Neural crest cell (in vitro differentiated cells): ENCODE results near the gene TCF4. TPM values are rescaled to one million over a fixed set of nuclear protein-coding genes. Genes with fewer than 3 reads are reported as not detected.

ENCODE experiments used
- DNase-seq: peaks from one replicate; pipeline ENCODE4 v3.0.0; 2021; ENCODE audit warnings: low read depth, mixed read lengths, low spot score
- H3K27ac Mint-ChIP-seq: one replicate; pipeline ENCODE4 v1.8.0; 2021; ENCODE audit warnings: mild to moderate bottlenecking, mixed read lengths; ENCODE audit not compliant: unreplicated experiment
- H3K27me3 Mint-ChIP-seq: 2 replicates; pipeline ENCODE4 v1.8.0; 2021; ENCODE audit warnings: low read depth, mild to moderate bottlenecking, mixed read lengths
- H3K36me3 Mint-ChIP-seq: 2 replicates; pipeline ENCODE4 v1.8.0; 2021; ENCODE audit warnings: low read depth, mild to moderate bottlenecking, mixed read lengths
- H3K4me1 Mint-ChIP-seq: 2 replicates; pipeline ENCODE4 v1.8.0; 2021; ENCODE audit warnings: mixed read lengths
- H3K4me3 Mint-ChIP-seq: one replicate; pipeline ENCODE4 v1.8.0; 2021; ENCODE audit warnings: mild to moderate bottlenecking, mixed read lengths
- H3K9me3 Mint-ChIP-seq: 2 replicates; pipeline ENCODE4 v1.8.0; 2021; ENCODE audit warnings: mixed read lengths
- CTCF ChIP-seq: fragments of 200-600 bp; sonication (generic); conservative IDR thresholded peaks from 2 replicates; pipeline ENCODE4 v1.5.0; 2021; ENCODE audit warnings: antibody characterized with exemption, mild to moderate bottlenecking
- total RNA-seq: library from RNA; stranded (reverse); gene quantifications from 2 replicates; pipeline ENCODE4 v1.2.1, GENCODE V29; 2021

Gene TCF4
- total RNA-seq, 1 donor from 2014 or later, result 89.9 TPM

GRCh38 chr18:55570966-55571365 is 17.0 kb downstream of the TCF4 start:
- Mint-ChIP-seq H3K9me3 (peaks cover 6% of the 10 kb centered on the region), H3K27me3 (no peaks in the 10 kb centered on the region), H3K36me3 (peaks cover 27% of the 10 kb centered on the region), H3K4me1 (peaks cover 5% of the 10 kb centered on the region), H3K4me3 (no peak overlapping the region), H3K27ac (no peak overlapping the region)
- TF ChIP-seq CTCF, result no peak
- no peak for DNase-seq

- Mint-ChIP-seq H3K4me3 (no peak overlapping the region), H3K27me3 (no peaks in the 10 kb centered on the region), H3K36me3 (peaks cover 37% of the 10 kb centered on the region), H3K4me1 (no peaks in the 10 kb centered on the region), H3K27ac (no peak overlapping the region), H3K9me3 (peaks cover 9% of the 10 kb centered on the region)
- DNase-seq, result no peak
- no peak for TF ChIP-seq CTCF
Observed at GRCh38 chr18:55566456-55566935, 21.5 kb downstream of the TCF4 start.

GRCh38 chr18:55559739-55560138 is 28.3 kb downstream of the TCF4 start:
- Mint-ChIP-seq H3K4me3 (no peak overlapping the region), H3K27ac (no peak overlapping the region), H3K27me3 (no peaks in the 10 kb centered on the region), H3K9me3 (no peaks in the 10 kb centered on the region), H3K36me3 (peaks cover 23% of the 10 kb centered on the region), H3K4me1 (peaks cover 3% of the 10 kb centered on the region)
- no peak for TF ChIP-seq CTCF
- DNase-seq, result no peak

GRCh38 chr18:55557211-55557610 is 30.8 kb downstream of the TCF4 start:
- DNase-seq, result no peak
- no peak for TF ChIP-seq CTCF
- Mint-ChIP-seq H3K9me3 (no peaks in the 10 kb centered on the region), H3K27me3 (no peaks in the 10 kb centered on the region), H3K36me3 (peaks cover 8% of the 10 kb centered on the region), H3K27ac (no peak overlapping the region), H3K4me1 (peaks cover 3% of the 10 kb centered on the region), H3K4me3 (no peak overlapping the region)

- no peak for DNase-seq
- H3K27ac Mint-ChIP-seq, result no peak overlapping the region
- H3K36me3 Mint-ChIP-seq, result peaks cover 11% of the 10 kb centered on the region
- H3K27me3 Mint-ChIP-seq, result no peaks in the 10 kb centered on the region
- no peak overlapping the region for H3K4me3 Mint-ChIP-seq
- no peak for TF ChIP-seq CTCF
- no peaks in the 10 kb centered on the region for H3K9me3 Mint-ChIP-seq
- peaks cover 3% of the 10 kb centered on the region for H3K4me1 Mint-ChIP-seq
Observed at GRCh38 chr18:55555395-55556027, 32.5 kb downstream of the TCF4 start.
